ENCODE results near the gene VAV2. TPM values are rescaled to one million over a fixed set of nuclear protein-coding genes. Genes with fewer than 3 reads are reported as not detected.

The VAV2 gene
- total RNA-seq, 4 donors from 2014 or later, result 15.0 to 25.7 (median 20.5) TPM

DNA sequence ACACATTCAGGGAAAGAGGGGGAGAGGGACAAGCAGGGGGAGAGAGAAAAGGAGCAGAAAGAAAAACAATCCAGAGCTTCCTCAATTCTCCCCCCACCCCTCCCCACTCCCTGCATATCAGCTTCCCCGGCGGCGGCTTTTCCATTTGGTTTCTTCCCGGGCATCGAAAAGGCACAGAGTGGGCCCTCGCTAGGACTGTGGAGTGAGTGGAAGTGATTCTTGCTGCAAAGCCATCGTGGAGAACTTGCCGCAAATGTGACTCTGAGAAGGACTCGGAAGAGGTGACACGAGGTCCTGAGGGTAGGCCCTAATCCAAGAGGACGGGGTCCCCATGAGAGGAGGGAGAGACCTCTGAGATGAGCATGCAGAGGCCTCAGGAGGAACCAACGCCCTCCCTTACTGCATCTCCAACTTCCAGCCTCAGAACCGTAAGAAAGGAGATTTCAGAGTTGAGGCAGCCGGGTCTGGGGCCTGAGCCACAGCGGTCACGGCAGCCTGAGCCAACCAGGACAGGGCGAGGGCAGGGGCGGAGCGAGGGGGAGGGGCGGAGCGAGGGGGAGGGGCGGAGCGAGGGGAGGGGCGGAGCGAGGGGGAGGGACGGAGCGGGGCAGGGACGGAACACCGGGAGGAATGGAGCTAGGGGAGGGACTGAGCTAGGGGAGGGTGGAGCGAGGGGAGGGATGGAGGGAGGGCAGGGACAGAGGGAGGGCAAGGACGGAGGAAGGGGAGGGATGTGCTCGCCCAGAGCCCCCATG is 232.8 kb downstream of the VAV2 start:
- H3K27ac ChIP-seq, result peak overlapping the region; percentile 35 to 56 (median 53)
- no peaks in the 10 kb centered on the region for H3K27me3 ChIP-seq
- peaks cover 16 to 26% of the 10 kb centered on the region in 2 donors for H3K4me1 ChIP-seq
- WGBS, 2 donors, result 59 to 80% methylated on average over 25 to 28 of the region's 32 CpGs
- DNase-seq, result peak; percentile 8 to 67
- no peak overlapping the region for H3K4me3 ChIP-seq (replicated peaks in 1 of 3)
- intact Hi-C loops (cut with DNase I), result no loop called here
- H3K9me3 ChIP-seq, result no peaks in the 10 kb centered on the region
- TF ChIP-seq POLR2A (IDR thresholded peaks at IDR 0.05) (no peak), CTCF (IDR thresholded peaks at IDR 0.05) (no peak)
- H3K36me3 ChIP-seq, result peaks cover 0 to 3% of the 10 kb centered on the region in 2 donors

DNA sequence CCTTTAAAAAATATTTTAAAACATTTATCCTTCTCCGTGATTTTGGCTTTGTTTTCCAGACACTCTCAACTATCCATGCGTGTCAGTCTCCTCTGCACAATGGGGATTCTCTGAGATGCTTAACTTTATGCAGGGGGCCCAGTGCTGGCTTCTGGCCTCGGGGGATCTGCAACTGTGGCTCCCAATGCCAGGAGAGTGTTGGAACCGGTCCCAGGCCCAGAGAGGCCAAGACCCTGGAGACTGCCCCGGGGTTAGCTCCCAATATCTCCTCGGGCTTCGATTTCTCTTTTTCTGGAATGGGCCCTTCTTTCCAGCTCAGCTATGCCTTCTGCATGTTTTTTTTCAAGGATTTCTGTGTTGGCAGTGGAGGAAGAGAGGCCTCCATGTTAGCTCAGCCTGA is 233.9 kb downstream of the VAV2 start:
- TF ChIP-seq POLR2A (IDR thresholded peaks at IDR 0.05) (no peak), CTCF (IDR thresholded peaks at IDR 0.05) (no peak)
- peak overlapping the region; percentile 35 to 56 (median 53) for H3K27ac ChIP-seq
- no peaks in the 10 kb centered on the region for H3K36me3 ChIP-seq
- WGBS, 2 donors, result 17 to 41% methylated on average over 7 of the region's 7 CpGs
- intact Hi-C loops (cut with DNase I), result no loop called here
- no peak overlapping the region for H3K4me3 ChIP-seq (replicated peaks in 1 of 3)
- no peaks in the 10 kb centered on the region for H3K9me3 ChIP-seq
- no peaks in the 10 kb centered on the region for H3K27me3 ChIP-seq
- peak; percentile 57 to 71 for DNase-seq
- peaks cover 16 to 26% of the 10 kb centered on the region in 2 donors for H3K4me1 ChIP-seq

DNA sequence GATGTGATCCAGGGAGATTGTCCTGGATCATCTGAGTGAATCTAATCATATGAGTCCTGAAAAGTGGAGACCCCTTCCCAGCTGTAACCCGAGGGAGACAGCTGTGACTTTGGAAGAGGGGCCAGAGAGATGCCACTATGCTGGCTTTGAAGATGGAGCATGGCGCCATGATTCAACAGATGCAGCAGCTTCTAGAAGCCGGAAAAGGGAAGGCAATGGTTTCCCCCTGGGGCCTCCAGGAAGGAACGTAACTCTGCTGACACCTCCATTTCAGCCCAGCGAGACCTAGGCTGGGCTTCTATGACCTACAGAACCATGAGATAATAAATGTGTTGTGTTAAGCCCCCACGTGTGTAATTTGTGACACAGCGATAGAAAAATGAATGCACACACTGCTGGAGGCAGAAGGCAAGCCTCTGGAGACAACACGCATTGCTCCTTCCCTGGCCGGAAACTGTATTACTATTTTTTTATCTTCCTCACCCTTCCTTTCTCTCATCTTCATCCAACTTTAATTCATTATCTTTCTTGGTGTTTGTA is 237.4 kb downstream of the VAV2 start:
- TF ChIP-seq CTCF (IDR thresholded peaks at IDR 0.05) (no peak), POLR2A (IDR thresholded peaks at IDR 0.05) (no peak)
- DNase-seq, result no peak

GRCh38 chr9:133754187-133754586 is 237.9 kb downstream of the VAV2 start:
- no peaks in the 10 kb centered on the region for H3K9me3 ChIP-seq
- peaks cover 14 to 20% of the 10 kb centered on the region in 2 donors for H3K4me1 ChIP-seq
- H3K27me3 ChIP-seq, result no peaks in the 10 kb centered on the region
- 88 to 94% methylated on average over 6 of the region's 6 CpGs for WGBS, 2 donors
- TF ChIP-seq POLR2A (IDR thresholded peaks at IDR 0.05) (no peak), CTCF (IDR thresholded peaks at IDR 0.05) (no peak)
- intact Hi-C loops (cut with DNase I), result no loop called here
- no peak for DNase-seq
- no peak overlapping the region for H3K4me3 ChIP-seq (replicated peaks in 1 of 3)
- no peak overlapping the region for H3K27ac ChIP-seq
- no peaks in the 10 kb centered on the region for H3K36me3 ChIP-seq

More for the DNA sequence above, 237.4 kb downstream of the VAV2 start:
- H3K27me3 ChIP-seq, result no peaks in the 10 kb centered on the region
- no peak overlapping the region for H3K27ac ChIP-seq
- H3K9me3 ChIP-seq, result no peaks in the 10 kb centered on the region
- H3K4me3 ChIP-seq (replicated peaks in 1 of 3), result no peak overlapping the region
- H3K36me3 ChIP-seq, result no peaks in the 10 kb centered on the region
- 57 to 68% methylated on average over 8 to 9 of the region's 9 CpGs for WGBS, 2 donors
- intact Hi-C loops (cut with DNase I), result no loop called here
- peaks cover 16 to 25% of the 10 kb centered on the region in 2 donors for H3K4me1 ChIP-seq
